NCI-H82 treated with DMSO at 0.1 percent for 48 hours (cell line): ENCODE results near the gene BROX.

Experiments used
- DNase-seq: peaks from one replicate; lab custom pipeline; 2025; ENCODE audit not compliant: unreplicated experiment; lab: John Stamatoyannopoulos, UW

Gene BROX

GRCh38 chr1:222772996-222773379 is 60.6 kb downstream of the BROX start:
- DNase-seq = no peak

GRCh38 chr1:222777463-222777862 is 65.1 kb downstream of the BROX start:
- DNase-seq = no peak

- no peak for DNase-seq
Measured at GRCh38 chr1:222777977-222778376, 65.6 kb downstream of the BROX start.

- DNase-seq = no peak
Measured at GRCh38 chr1:222781251-222781650, 68.9 kb downstream of the BROX start.

GRCh38 chr1:222783051-222783450 is 70.7 kb downstream of the BROX start:
- no peak for DNase-seq

GRCh38 chr1:222784371-222784770 is 72.0 kb downstream of the BROX start:
- no peak for DNase-seq
